Measurements from ENCODE around the gene ZFYVE26.
"Not testable (repeated sequence)": the region's sequence is repeated elsewhere in the genome, so short reads cannot be mapped to it uniquely, and the experiment has no call there.

ZFYVE26 gene

GRCh38 chr14:67749341-67750084 lies 66.9 kb downstream of the ZFYVE26 start:
- no peak for DNase-seq

DNA sequence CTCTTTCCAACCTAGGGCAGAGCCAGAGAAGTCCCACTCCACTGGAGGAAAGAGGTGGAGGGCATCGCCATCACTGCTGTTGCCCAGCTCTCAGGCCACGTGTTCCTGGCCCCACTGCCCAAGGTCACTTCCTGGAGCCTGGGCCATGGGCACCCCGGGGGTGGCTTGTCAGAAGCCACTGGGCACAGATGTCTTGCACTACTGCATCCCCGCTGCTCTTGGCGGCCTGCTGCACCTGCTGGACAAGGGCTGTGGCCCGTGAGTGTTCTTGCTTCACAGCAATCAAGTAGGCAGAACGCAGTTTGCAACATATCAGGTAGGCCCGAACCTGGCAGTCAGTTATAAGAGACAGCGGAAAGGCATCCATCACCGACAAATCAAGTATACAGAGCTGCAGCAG lies 68.1 kb downstream of the ZFYVE26 start:
- DNase-seq, result no peak

GRCh38 chr14:67746927-67747326 lies 69.5 kb downstream of the ZFYVE26 start:
- no peak for DNase-seq

GRCh38 chr14:67744046-67744445 lies 72.3 kb downstream of the ZFYVE26 start:
- DNase-seq, result no peak

DNA sequence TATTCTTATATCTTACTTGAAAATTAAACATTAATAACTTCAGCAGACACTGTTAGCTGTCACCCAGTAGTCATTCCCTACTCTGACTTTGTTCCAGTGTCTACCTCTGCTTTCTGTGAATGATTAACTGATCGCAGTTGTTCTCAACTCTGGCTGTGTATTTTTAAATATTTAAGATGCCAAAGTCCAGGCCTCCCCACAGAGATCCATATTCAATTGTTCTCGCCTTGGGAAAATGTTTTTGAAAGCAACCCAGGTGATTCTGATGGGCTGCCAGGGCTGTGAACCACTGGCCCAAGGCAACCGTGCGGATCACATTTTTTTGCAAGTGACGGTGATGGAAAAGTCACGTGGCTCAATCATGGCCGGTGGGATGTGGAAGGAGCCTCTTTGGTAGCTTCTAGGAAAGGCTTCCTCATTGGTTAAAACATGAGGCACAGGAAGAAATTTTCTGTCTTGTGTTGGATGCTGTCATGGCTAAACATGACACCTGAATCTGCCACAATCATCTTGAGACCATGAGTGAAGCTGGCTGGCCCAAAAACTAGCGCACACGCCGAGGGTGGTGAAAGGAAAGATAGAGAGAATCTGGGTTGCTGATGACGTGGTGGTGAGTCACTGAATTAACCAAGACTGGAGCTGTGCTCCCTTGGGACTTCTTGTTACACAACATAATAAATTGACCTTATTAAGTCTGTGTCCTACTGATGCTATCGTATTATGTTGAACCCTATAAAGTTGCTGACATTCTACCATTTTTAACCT lies 77.5 kb downstream of the ZFYVE26 start:
- peak; percentile 64 to 76 for DNase-seq

DNA sequence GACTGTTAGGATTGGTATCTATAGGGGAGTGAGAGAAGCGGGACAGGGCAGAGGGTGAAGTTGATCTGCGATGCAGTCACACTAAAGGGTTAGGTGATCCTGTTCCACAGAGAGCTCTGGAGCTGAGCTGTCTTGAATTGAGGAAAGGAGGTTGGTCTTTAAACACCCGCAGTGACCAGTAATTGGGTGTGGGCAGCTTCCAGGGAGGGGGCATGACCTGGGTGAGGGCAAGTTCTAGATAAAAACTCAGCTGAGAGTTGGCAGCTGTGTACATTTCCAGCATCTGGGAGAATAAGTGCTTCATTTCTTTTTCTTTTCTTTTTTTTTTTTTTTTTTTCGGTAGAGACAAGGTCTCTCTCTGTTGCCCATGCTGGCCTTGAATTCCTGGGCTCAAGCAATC lies 79.6 kb downstream of the ZFYVE26 start:
- DNase-seq, result no peak

- no peak for DNase-seq
Measured at GRCh38 chr14:67735336-67736147, 80.8 kb downstream of the ZFYVE26 start.

DNA sequence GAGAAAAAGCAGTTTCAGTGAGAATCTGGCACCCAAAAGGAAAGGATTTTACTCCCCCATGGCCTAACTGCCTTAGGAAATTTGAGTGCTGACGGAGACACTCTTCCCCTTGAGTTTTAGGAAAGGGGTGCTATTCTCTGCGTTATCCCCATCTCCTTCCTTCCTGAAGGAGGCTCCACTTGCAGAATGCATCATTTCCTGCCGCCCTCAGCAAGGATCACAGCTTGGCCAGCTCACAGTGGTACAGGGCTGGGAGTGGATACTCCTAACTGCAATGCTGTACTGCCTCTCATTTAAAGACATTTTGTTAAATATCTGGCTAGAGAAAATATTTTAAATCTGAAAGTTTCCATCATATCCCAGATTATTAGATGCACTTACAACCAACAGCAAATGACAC lies 81.7 kb downstream of the ZFYVE26 start:
- no peak for DNase-seq

- DNase-seq, result no peak
Measured at GRCh38 chr14:67733616-67734015, 82.8 kb downstream of the ZFYVE26 start.

DNA sequence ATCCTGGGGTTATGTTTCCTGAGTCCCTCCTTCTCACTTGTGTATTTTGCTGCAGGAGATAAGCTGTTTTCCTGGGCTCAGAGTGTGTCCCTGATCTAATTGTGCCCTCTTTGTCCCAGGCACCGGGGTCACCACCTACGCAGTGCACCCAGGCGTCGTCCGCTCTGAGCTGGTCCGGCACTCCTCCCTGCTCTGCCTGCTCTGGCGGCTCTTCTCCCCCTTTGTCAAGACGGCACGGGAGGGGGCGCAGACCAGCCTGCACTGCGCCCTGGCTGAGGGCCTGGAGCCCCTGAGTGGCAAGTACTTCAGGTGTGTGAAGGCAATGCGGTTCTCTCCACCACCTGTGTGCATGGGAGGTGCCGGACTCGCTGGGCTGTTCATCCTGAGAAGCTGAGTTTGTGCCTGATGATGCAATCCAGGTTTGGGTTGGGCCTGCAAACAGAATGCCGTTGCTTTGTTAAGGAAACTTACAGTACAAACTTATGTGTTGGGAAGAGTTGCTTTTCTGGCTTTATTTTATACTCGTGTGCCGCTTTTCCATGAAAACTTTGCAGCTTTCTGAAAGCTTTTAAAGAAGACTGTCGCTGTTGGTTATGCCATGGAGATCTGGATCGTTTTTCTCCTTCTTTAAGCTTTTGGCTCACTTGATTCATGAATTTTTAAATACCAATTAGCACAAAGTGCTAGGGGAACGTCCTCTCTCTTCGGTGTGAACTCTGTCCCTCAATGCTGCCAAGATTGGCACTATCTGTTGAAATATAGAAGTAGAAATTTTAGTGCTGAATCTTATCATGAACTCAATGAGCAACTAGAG lies 87.1 kb downstream of the ZFYVE26 start:
- no peak for DNase-seq

GRCh38 chr14:67728258-67728657 lies 88.1 kb downstream of the ZFYVE26 start:
- DNase-seq, result no peak

DNA sequence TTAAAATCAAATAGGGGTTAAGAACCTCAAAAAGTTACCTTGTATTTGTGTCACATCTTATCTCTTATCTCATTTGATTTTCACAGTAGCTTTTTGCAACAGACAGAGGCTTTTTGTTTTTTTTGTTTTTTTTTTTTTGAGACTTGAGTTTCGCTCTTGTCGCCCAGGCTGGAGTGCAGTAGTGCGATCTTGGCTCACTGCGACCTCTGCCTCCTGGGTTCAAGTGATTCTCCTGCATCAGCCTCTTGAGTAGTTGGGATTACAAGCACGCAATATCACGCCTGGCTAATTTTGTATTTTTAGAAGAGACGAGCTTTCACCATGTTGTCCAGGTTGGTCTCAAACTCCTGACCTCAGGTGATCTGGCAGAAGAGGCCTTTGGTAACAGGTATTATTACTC lies 89.0 kb downstream of the ZFYVE26 start:
- no peak for DNase-seq

DNA sequence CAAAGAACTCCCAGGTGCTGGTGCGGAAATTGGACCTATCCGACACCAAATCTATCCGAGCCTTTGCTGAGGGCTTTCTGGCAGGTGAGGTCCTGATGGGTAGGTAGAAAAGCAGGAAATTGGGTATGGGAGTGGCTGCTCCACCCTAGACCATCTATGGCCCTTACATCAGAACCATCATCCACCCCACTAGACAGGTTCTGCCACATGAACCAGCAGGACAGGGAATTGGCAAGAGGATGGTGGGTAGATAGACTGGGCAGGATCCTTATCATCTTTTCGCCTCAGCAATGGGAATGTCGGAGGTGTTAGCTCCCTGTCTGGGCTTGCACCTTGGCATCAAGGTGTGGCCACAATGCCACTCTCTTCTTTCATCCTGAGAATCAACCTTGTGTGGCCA lies 91.2 kb downstream of the ZFYVE26 start:
- DNase-seq, result no peak

- DNase-seq, result peak; percentile 23 to 52
Measured at GRCh38 chr14:67722293-67722692, 94.1 kb downstream of the ZFYVE26 start.

- DNase-seq, result no peak
Measured at GRCh38 chr14:67721875-67722274, 94.5 kb downstream of the ZFYVE26 start.

- peak in 1 of 2 experiments; percentile 11 for DNase-seq
Measured at GRCh38 chr14:67719866-67720265, 96.5 kb downstream of the ZFYVE26 start.

DNA sequence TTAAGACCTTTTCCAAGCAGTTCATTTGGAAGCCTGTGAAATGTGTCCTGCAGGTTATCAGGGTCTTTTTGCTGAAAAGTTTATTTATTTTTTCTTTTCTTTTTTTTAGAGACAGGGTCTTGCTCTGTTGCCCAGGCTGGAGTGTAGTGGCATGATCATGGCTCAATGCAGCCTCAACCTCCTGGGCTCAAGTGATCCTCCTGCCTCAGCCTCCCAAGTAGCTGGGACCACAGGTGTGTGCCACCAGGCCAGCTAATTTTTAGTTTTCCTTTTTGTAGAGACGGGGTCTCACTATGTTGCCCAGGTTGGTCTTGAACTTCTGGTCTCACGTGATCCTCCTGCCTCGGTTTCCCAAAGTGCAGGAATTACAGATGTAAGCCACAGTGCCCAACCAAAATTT lies 97.0 kb downstream of the ZFYVE26 start:
- not testable (repeated sequence) for DNase-seq

GRCh38 chr14:67718265-67718664 lies 98.1 kb downstream of the ZFYVE26 start:
- DNase-seq, result no peak

DNA sequence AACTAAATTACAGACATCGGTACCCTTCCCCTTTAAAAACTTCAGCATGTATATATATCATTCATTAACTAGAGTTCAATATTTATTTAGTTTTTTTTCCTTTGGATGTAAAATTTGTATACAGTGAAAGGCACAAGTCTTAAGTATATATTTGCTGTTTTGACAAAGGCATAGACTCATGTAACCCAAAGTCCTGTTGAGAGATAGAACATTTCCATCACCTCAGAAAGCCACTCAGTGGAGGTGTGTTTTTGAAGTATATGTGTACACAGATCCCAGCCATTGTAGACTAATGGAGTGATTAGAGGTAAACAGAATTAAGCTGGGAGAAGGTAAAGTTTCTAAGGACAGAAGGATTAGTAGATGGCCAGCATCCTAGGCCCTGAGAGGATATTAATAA lies 99.3 kb downstream of the ZFYVE26 start:
- no peak for DNase-seq

DNA sequence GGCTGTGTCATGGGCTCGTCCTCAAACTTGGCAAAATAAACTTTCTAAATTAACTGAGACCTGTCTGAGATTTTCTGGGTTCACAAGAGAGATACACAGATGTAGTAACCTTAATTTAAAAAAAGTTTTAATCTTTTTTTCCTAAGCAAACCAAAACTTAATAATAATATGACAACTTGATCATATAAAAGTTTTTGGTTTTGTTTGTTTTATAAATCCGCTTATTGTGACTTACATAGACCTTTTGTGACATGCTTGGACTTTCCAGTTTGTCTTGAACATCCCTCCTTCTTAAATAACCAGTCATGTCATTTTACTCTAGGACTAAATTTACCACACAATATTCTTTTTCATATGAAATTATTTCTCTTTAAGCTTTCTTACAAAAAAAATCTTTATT lies 106.2 kb downstream of the ZFYVE26 start:
- DNase-seq, result no peak

- not testable (repeated sequence) for DNase-seq
Measured at GRCh38 chr14:67709796-67710195, 106.6 kb downstream of the ZFYVE26 start.

DNA sequence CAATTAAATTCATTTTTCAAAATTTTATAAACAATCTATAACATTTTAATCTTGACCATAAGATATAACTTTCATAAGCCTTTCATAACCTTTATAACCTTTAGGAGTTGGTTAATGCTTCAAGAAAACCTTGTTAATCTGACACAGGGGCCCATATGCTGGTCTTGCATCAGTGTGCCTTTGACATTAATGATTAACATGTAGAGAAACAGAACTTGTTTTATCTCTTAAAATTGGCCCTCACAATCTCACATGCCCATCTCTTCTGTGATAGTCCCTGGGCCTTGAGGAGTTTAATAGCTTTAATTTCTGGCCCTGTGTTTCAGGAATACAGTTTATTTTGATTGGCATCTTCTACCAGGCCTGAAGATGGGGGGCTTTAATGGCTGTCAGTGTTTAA lies 107.0 kb downstream of the ZFYVE26 start:
- DNase-seq, result not testable (repeated sequence)

DNA sequence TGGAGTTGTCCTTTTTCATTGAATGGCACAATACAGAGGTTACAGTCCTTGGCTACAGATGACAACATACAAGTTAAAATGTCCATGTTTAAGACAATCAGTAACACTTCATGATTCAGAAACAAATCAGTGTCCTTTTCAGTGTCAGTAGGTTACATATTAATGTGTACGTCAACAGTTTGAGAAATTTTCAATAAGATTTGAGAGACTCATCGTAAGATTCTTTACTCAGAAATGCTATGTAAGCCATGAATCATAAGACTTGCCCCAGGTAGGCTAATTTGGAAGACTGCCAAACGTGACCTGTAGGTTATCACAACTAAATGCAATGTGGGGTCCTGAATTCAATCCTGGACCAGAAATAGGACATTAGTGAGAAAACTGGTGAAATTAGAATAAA lies 111.2 kb downstream of the ZFYVE26 start:
- no peak for DNase-seq
